Spleen (tissue), 7 donors: ENCODE data around the gene ATP1A1.

Experiments used
- CTCF ChIP-seq, 11 experiments: fragments of 200-600 bp in 7 of 11; fragments of 450-650 bp in 4 of 11; sonication (generic) in 4 of 11; IDR thresholded peaks in 8 of 11; conservative IDR thresholded peaks in 3 of 11; 1 replicate in 7 of 11; 2 replicates in 4 of 11; pipeline versions ENCODE4 v1.4.0 to v1.8.0; 2016 to 2021; ENCODE audit warnings: antibody characterized with exemption in 11 of 11, inconsistent platforms in 4 of 11, mild to moderate bottlenecking in 1 of 11
- POLR2A ChIP-seq, 3 donors: fragments of 450-650 bp; IDR thresholded peaks; one replicate each; pipeline ENCODE4 v1.5.1; 2017; ENCODE audit warnings: antibody characterized with exemption in 3 of 3, mild to moderate bottlenecking in 1 of 3
- POLR2AphosphoS5 ChIP-seq, 3 donors: sonication (generic); formaldehyde crosslinking; IDR thresholded peaks; one replicate each; pipeline ENCODE4 v1.5.1; 2017; ENCODE audit warnings: antibody characterized with exemption in 3 of 3
- donor health status: DM: no; HTN: no; CAD: no; lungs with moderate emphysema.
- donor health status: DM: no; HTN: no; CAD: no.
- donor health status: DM: no; HTN: no; CAD: no.

- no peak for TF ChIP-seq POLR2A (IDR thresholded peaks at IDR 0.05)
- no peak for TF ChIP-seq CTCF (IDR thresholded peaks at IDR 0.05 in 8 of 11, conservative IDR thresholded peaks at IDR 0.05 in 3 of 11)
- no peak for TF ChIP-seq POLR2AphosphoS5 (IDR thresholded peaks at IDR 0.05)
These were observed 1.5 kb downstream of the ATP1A1 start for GRCh38 chr1:116374353-116375147.
